CD14-positive monocyte (primary cell): Measurements from ENCODE around the gene SEMA7A. TPM values are rescaled to one million over a fixed set of nuclear protein-coding genes. Genes with fewer than 3 reads are reported as not detected.
A peak's percentile ranks its signal among the peaks of the same experiment; 100 is the strongest.

Experiments
- DNase-seq, 3 donors: peaks; one replicate each; pipeline ENCODE4 v3.0.0-alpha.2; 2011 to 2022
- H2AFZ ChIP-seq: 2 replicates; pipeline ENCODE4 v1.6.0; 2012; ENCODE audit warnings: mild to moderate bottlenecking, low read depth, low read length, inconsistent platforms; ENCODE audit not compliant: insufficient read depth, poor library complexity, severe bottlenecking
- H3K27ac ChIP-seq, 2 donors: 1 replicate in 1 of 2; 2 replicates in 1 of 2; pipeline ENCODE4 v1.5.1; 2012 to 2013; ENCODE audit warnings: low read length in 2 of 2, control low read depth in 1 of 2, inconsistent platforms in 1 of 2, low read depth in 1 of 2, mild to moderate bottlenecking in 1 of 2
- H3K27me3 ChIP-seq, 2 donors: one replicate each; pipeline versions ENCODE4 v1.6.0 to v1.6.1; 2011 to 2013; ENCODE audit warnings: low read length in 2 of 2; ENCODE audit not compliant: control insufficient read depth in 2 of 2, insufficient read depth in 2 of 2
- H3K36me3 ChIP-seq, 2 donors: replicated peaks in 1 of 2; 1 replicate in 1 of 2; 2 replicates in 1 of 2; pipeline versions ENCODE4 v1.5.1 to v1.6.1; 2012 to 2013; ENCODE audit warnings: low read length in 2 of 2, control low read depth in 1 of 2, inconsistent platforms in 1 of 2, mild to moderate bottlenecking in 1 of 2; ENCODE audit not compliant: insufficient read depth in 2 of 2, control insufficient read depth in 1 of 2
- H3K4me1 ChIP-seq, 2 donors: 1 replicate in 1 of 2; 2 replicates in 1 of 2; pipeline versions ENCODE4 v1.5.1 to v1.6.1; 2012 to 2013; ENCODE audit warnings: low read length in 2 of 2, control low read depth in 1 of 2, inconsistent platforms in 1 of 2, mild to moderate bottlenecking in 1 of 2, moderate library complexity in 1 of 2; ENCODE audit not compliant: insufficient read depth in 2 of 2, control insufficient read depth in 1 of 2
- H3K4me2 ChIP-seq: replicated peaks from 2 replicates; pipeline ENCODE3; 2012; ENCODE audit warnings: low read length, moderate library complexity, mild to moderate bottlenecking; ENCODE audit not compliant: poor library complexity, severe bottlenecking; ENCODE audit errors: extremely low read depth
- H3K4me3 ChIP-seq, 3 experiments: fragments of 200-600 bp in 1 of 3; sonication (generic) in 1 of 3; replicated peaks in 1 of 3; 1 replicate in 2 of 3; 2 replicates in 1 of 3; pipeline ENCODE4 v1.5.1; 2011 to 2013; ENCODE audit warnings: low read length in 3 of 3, mild to moderate bottlenecking in 3 of 3, control low read depth in 2 of 3, low read depth in 2 of 3, inconsistent platforms in 1 of 3, moderate library complexity in 1 of 3
- H3K79me2 ChIP-seq: 2 replicates; pipeline ENCODE4 v1.6.0; 2012; ENCODE audit warnings: mild to moderate bottlenecking, control low read depth, inconsistent platforms, low read length, moderate library complexity; ENCODE audit not compliant: insufficient read depth
- H3K9ac ChIP-seq: 2 replicates; pipeline ENCODE4 v1.6.0; 2017; ENCODE audit warnings: low read length, mild to moderate bottlenecking; ENCODE audit not compliant: insufficient read depth, poor library complexity, severe bottlenecking
- H3K9me3 ChIP-seq, 2 donors: replicated peaks in 1 of 2; 1 replicate in 1 of 2; 2 replicates in 1 of 2; pipeline versions ENCODE4 v1.5.1 to v1.6.1; 2012 to 2013; ENCODE audit warnings: low read length in 2 of 2, control low read depth in 1 of 2; ENCODE audit not compliant: control insufficient read depth in 1 of 2, insufficient read depth in 1 of 2
- H4K20me1 ChIP-seq: 2 replicates; pipeline ENCODE4 v1.6.0; 2012; ENCODE audit warnings: mild to moderate bottlenecking, low read length, control low read depth, moderate library complexity; ENCODE audit not compliant: insufficient read depth
- H3K27ac Mint-ChIP-seq, 7 donors: one replicate each; pipeline ENCODE4 v1.8.0; 2020; ENCODE audit warnings: mild to moderate bottlenecking in 7 of 7, mixed read lengths in 7 of 7, moderate library complexity in 6 of 7, inconsistent platforms in 2 of 7
- H3K27me3 Mint-ChIP-seq, 3 donors: one replicate each; pipeline ENCODE4 v1.8.0; 2021 to 2022; ENCODE audit warnings: low read depth in 3 of 3, mild to moderate bottlenecking in 3 of 3, mixed read lengths in 3 of 3, moderate library complexity in 3 of 3, inconsistent platforms in 1 of 3
- H3K36me3 Mint-ChIP-seq, 2 donors: one replicate each; pipeline ENCODE4 v1.8.0; 2020; ENCODE audit warnings: mixed read lengths in 2 of 2, inconsistent platforms in 1 of 2, mild to moderate bottlenecking in 1 of 2
- H3K4me1 Mint-ChIP-seq: one replicate; pipeline ENCODE4 v1.8.0; 2020; ENCODE audit warnings: mild to moderate bottlenecking, mixed read lengths
- H3K4me3 Mint-ChIP-seq, 2 donors: one replicate each; pipeline ENCODE4 v1.8.0; 2020; ENCODE audit warnings: mild to moderate bottlenecking in 2 of 2, mixed read lengths in 2 of 2, moderate library complexity in 1 of 2
- H3K9me3 Mint-ChIP-seq, 7 donors: one replicate each; pipeline ENCODE4 v1.8.0; 2020 to 2022; ENCODE audit warnings: mixed read lengths in 7 of 7, mild to moderate bottlenecking in 6 of 7, moderate library complexity in 6 of 7, inconsistent platforms in 2 of 7
- CTCF ChIP-seq: fragments of 200-600 bp; IDR thresholded peaks from one replicate; pipeline ENCODE4 v1.8.0; 2022; ENCODE audit warnings: antibody characterized with exemption, mild to moderate bottlenecking
- WGBS: methylation state at CpG from one replicate; pipeline ENCODE4 v1.1.5; 2013; ENCODE audit warnings: missing lambda C conversion rate; ENCODE audit not compliant: insufficient coverage; 5-methylcytosine and 5-hydroxymethylcytosine counted together
- intact Hi-C, 2 donors: fragments of 100-400 bp; cut with micrococcal nuclease; formaldehyde crosslinking; loops; one replicate each; pipeline versions ENCODE4 v1.15.0 to v1.15.1; 2023
- polyA plus RNA-seq, 3 donors: library from polyadenylated mRNA; depleted of rRNA in 1 of 3; unstranded in 2 of 3; stranded (reverse) in 1 of 3; fragments of 300-500 nt in 2 of 3; fragments of >200 nt in 1 of 3; fragmentation: Illumina TruSeq in 2 of 3; gene quantifications; 1 replicate in 2 of 3; 2 replicates in 1 of 3; pipeline ENCODE4 v1.2.3, GENCODE V29; 2012 to 2021

SEMA7A gene
- polyA plus RNA-seq, 3 donors: 0.04 to 4.8 (median 0.15) TPM

- intact Hi-C loops: no loop called here
- Histone ChIP-seq H3K4me3 (no peak overlapping the region), H3K27me3 (peaks cover 19 to 54% of the 10 kb centered on the region in 2 donors), H3K9ac (no peak overlapping the region), H3K9me3 (no peaks in the 10 kb centered on the region), H3K79me2 (no peaks in the 10 kb centered on the region), H2AFZ (no peak overlapping the region), H3K4me2 (no peak overlapping the region), H3K36me3 (no peaks in the 10 kb centered on the region), H3K27ac (no peak overlapping the region), H3K4me1 (peaks cover 10 to 16% of the 10 kb centered on the region in 2 donors), H4K20me1 (no peaks in the 10 kb centered on the region)
- no peak for DNase-seq
- peak overlapping the region in 1 of 2 donors; percentile 23 for H3K4me3 Mint-ChIP-seq
- WGBS: 73% methylated on average over 7 of the region's 10 CpGs
- peaks cover 0 to 1% of the 10 kb centered on the region in 2 donors for H3K36me3 Mint-ChIP-seq
- H3K4me1 Mint-ChIP-seq: peaks cover 19% of the 10 kb centered on the region
- H3K27me3 Mint-ChIP-seq: peaks cover 57 to 79% (median 59%) of the 10 kb centered on the region in 3 donors
- H3K9me3 Mint-ChIP-seq: peaks cover 0 to 9% (median 0%) of the 10 kb centered on the region in 7 donors
- H3K27ac Mint-ChIP-seq: no peak overlapping the region
- no peak for TF ChIP-seq CTCF
Observed at GRCh38 chr15:74369084-74369745, 64.5 kb downstream of the SEMA7A start.

- no peaks in the 10 kb centered on the region for H4K20me1 ChIP-seq
- 100% methylated on average over 3 of the region's 3 CpGs for WGBS
- no peaks in the 10 kb centered on the region for H3K36me3 ChIP-seq
- no peak overlapping the region for H3K27ac ChIP-seq
- no peak for DNase-seq
- Mint-ChIP-seq H3K27ac (no peak overlapping the region), H3K27me3 (peaks cover 63 to 77% (median 64%) of the 10 kb centered on the region in 3 donors), H3K4me3 (no peak overlapping the region), H3K36me3 (peaks cover 0 to 1% of the 10 kb centered on the region in 2 donors), H3K9me3 (peaks cover 0 to 9% (median 0%) of the 10 kb centered on the region in 7 donors), H3K4me1 (peaks cover 12% of the 10 kb centered on the region)
- no peak overlapping the region for H3K4me2 ChIP-seq
- H3K4me3 ChIP-seq: no peak overlapping the region
- no peak for TF ChIP-seq CTCF
- intact Hi-C loops: no loop called here
- no peak overlapping the region for H3K9ac ChIP-seq
- peaks cover 19 to 60% of the 10 kb centered on the region in 2 donors for H3K27me3 ChIP-seq
- H3K4me1 ChIP-seq: peaks cover 5 to 8% of the 10 kb centered on the region in 2 donors
- no peaks in the 10 kb centered on the region for H3K79me2 ChIP-seq
- H3K9me3 ChIP-seq: no peaks in the 10 kb centered on the region
- no peak overlapping the region for H2AFZ ChIP-seq
Observed at GRCh38 chr15:74368121-74368520, 65.6 kb downstream of the SEMA7A start.
